LNCAP (cell line): ENCODE measurements around the gene RSPH9.

Source experiments
- CTCF ChIP-seq: fragments of 450-650 bp; IDR thresholded peaks from 2 replicates; pipeline ENCODE4 v1.5.1; 2017; ENCODE audit warnings: mild to moderate bottlenecking

Gene RSPH9

GRCh38 chr6:43648248-43648647 lies 3.4 kb downstream of the RSPH9 start:
- TF ChIP-seq CTCF: no peak

- TF ChIP-seq CTCF: no peak
Observed at GRCh38 chr6:43657221-43657802, 12.5 kb downstream of the RSPH9 start.

GRCh38 chr6:43658161-43658560 lies 13.3 kb downstream of the RSPH9 start:
- TF ChIP-seq CTCF: no peak

DNA sequence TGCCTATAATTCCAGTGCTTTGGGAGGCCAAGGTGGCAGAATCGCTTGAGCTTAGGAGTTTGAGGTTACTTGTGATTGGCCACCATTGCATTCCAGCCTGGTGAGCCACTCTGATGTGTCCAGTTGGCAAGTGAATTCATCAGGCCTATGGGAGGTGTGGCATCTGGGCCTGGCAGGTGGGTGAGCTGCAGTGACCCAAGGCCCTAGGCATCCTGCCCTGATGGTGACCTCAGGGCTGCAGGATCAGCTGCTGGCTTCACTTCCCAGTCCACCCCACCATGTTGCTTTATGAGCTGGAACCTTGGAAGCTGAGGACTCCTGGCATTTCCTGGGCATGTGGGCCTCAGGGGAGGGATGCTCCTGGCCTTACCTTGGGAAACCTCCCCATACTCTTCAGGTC lies 20.5 kb downstream of the RSPH9 start:
- no peak for TF ChIP-seq CTCF

DNA sequence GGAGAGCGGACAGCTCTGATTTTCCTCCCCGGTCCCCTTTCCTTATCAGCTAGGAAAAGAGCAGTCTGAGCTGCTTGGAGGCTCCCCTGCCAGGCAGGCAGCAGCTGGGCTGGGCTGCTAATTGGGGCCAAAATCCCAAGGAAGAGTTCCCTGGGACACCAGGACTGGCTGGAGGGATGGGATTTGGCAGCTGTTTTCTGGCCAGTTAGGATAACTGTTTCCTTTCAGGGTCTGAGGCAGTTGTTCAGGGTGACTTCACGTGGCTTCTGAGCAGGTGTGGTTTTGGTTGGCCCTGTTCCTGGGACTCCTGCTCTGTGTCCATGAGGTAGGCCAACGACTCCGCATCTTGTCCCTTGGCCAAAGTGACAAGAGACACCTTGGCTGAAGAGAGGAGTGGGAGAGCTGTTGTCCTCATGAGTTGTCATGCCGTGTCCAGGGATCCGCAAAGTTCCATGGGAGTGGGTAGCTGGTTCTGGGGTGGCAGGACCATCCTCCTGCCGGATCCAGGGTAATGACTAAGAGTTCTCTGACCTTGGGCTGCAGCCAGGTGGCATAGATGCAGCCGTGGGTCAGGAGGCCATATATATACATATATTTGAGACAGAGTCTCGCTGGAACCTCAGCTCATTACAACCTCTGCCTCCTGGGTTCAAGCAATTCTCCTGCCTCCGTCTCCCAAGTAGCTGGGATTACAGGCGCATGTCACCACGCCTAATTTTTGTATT lies 21.5 kb downstream of the RSPH9 start:
- TF ChIP-seq CTCF: no peak

- peak; percentile 87 for TF ChIP-seq CTCF
Observed at GRCh38 chr6:43667245-43668150, 22.7 kb downstream of the RSPH9 start.

- peak; percentile 47; the same call in 1 of the 2 replicates for TF ChIP-seq CTCF
Observed at GRCh38 chr6:43668151-43669028, 23.6 kb downstream of the RSPH9 start.
